GM18498 (cell line): ENCODE data around the gene CFAP77.

ENCODE experiments used
- ATAC-seq: cut with Tn5 transposase; IDR thresholded peaks from one replicate; pipeline ENCODE4 v1.9.1; 2021; ENCODE audit warnings: mild to moderate bottlenecking, moderate library complexity; ENCODE audit not compliant: unreplicated experiment

Gene CFAP77

GRCh38 chr9:132407196-132407595, 2.8 kb upstream of the CFAP77 start:
- ATAC-seq: no peak

DNA sequence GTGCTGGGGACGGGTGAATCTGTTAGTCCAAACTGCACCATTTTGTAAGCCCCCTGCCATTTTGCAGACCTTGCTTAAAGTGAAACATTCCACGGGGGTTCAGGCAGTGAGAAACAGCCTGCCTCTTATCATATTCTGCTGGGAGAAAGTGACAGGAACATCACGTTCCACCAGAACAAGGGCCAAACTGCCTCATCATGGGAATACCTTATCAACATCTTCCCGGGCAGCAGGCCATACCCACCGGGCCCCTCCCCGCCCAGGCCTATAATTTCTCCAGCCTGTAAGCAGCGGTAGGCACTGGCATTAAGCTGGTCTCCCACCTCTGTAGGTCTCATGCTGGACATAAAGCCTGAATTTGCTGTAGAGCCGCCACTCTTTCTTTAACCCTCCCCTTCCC, 1.5 kb upstream of the CFAP77 start:
- ATAC-seq: no peak

DNA sequence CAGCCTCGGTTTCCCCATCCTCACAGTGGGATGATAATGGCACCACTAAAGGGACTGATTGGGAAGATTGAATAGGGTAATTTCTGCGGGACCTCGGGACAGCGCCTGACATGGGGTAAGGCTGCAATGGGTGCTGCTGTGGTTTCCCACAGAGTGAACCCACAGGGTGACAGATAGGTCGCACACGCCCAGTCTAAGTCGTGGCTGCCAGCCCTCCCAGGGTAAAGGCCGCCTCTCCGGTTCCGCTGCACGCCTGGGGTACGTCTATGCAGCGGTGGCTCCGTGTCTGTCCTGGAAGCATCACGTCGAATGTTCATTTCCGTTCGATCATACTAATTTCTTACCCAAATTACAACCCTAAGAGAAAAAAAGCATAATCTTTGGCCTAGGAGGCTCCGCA, 631 bp downstream of the CFAP77 start:
- no peak for ATAC-seq

DNA sequence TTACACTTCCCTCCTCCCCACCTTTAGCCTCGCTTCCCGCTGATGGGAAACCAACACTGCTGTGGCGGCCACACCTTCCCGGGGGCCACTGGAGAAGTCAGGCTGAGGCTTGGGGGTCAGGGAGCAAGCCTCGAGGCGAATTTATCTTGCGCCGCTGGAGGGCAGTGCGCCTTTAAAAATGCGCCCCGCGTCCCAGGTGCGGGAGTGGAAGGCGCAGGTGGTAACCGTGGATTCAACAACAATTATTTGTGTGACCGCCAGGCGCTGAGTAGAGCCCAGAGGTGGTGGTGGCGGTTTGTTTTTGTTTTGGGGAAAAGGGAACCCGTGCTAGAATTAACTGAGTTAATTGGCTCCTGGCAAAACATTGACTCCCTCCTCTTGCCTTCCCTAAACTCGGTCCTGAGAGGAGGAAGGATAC, 1.1 kb downstream of the CFAP77 start:
- ATAC-seq: no peak

DNA sequence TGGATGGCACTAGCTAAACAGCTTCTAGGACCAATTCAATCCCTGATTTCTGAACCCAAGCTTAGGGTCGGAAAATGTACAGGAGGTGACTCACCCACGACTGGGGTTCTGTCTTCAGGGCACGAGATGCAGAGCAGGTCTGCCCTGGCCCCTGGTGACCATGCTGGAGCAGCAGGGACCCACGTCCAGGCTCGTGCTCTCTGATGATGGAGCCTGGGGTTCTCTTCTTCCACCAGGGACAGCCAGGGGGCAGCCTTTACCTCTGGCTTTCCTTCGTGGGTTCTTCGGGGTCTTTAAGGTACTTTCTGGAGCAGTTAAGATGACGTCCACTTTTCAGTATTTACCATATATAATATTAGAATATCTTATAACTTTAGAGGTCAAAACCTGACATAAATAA, 2.1 kb downstream of the CFAP77 start:
- no peak for ATAC-seq

GRCh38 chr9:132413926-132414325, 3.9 kb downstream of the CFAP77 start:
- no peak for ATAC-seq

DNA sequence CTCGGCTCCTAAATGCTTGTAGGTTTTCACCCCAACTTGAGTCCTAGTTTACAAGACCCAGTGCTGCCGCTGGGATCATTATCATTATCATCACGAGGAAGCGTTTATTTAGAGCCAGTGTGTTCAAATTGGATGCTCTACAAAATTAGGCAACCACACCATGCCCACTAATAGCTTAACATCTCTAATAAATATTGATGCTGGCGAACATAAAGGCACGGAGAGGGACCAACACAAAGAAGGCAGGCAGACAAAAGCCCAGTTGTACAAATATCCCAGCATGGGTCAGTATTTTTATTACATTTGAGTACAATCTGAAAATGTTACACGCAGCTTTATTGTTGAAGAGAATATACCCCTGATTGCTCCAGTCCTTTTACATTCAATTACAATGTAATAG, 4.7 kb downstream of the CFAP77 start:
- no peak for ATAC-seq

GRCh38 chr9:132415181-132415580, 5.2 kb downstream of the CFAP77 start:
- no peak for ATAC-seq

DNA sequence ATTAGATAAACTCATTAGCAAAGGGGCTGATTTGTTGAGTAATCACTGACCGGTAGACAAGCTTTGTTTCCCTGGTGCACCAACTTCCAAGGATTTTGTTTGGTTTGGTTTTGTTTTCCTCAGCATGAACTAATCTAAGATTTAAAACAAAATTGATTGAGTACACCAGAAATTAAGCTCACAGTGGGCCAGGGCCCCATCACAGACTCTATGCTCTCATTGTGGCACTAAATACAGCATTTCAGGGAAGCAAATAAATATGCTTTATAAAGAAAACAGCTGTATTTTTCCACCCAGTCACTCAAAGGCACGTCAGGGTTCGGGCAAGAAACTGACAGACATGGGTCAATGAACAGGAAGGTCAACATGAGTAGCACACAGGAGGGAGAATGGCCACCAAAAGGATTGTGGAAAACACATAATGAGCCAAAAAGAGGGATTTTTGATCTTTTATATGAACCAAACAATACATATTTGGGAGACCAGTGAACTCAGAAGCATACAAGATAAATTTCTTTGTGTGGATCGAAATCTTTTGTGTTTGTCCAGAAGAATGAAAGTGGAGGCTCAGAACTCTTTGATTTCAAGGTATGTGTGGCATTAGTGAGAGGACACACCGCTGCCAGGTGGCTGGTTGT, 8.8 kb downstream of the CFAP77 start:
- ATAC-seq: no peak

DNA sequence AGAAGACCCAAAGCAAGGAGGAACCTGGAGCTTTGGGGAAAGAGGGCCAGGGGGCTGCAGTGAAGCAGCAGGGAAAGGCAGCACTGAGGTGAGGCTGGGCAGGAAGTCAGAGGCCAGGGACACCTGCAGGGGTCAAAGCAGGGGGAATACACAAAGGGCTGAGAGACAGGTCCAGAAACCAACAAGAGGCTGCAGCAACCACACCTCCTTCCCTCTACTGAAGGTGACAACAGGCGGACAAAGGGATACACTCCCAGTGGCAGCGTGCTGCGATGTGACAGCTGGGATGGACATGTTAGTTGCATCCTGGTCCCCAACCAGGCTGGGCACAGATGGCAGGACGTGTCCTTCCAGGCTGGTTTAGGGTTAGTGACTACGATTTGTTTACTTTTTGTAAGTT, 12.6 kb downstream of the CFAP77 start:
- ATAC-seq: no peak

GRCh38 chr9:132423503-132423902, 13.5 kb downstream of the CFAP77 start:
- ATAC-seq: no peak

DNA sequence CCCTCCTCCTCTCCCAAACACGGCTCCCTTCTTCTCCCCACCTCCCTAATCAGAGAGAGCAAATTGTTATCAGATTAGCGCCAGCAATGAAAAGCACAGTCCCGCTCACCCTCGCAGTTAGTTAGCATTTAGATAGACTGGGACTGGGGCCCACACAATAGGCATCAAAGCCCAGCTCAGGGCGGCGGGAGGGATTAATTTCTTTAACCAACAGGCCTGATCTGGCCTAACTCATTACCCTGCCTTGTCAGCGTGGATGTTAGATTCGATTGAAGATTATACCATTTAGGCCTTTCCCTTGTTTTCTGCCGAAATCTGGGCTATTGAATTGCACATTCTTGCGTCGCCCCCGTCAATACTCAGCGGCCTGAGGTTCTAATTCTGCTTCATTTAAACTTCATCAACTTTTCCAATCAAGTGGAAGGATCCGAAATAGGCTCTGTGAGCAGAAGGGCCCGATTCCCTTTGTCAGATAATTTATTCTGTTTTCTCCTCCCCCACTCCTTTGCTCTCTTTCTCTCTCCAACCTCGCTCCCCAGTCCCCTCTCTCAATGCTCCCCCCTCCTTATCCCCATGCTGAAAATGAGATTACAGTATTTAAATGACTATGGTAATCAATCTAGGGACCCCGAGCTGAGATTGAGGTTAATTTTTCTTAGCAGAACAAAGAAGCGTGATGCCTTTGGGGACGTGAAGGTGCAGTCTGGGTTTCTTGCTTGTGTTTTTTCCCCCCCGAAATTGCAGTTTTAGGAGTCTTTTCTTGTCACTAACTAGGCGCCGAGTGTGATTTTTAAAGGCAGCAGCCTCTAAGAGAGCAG, 15.1 kb downstream of the CFAP77 start:
- ATAC-seq: no peak

GRCh38 chr9:132425675-132426062, 15.7 kb downstream of the CFAP77 start:
- ATAC-seq: no peak

DNA sequence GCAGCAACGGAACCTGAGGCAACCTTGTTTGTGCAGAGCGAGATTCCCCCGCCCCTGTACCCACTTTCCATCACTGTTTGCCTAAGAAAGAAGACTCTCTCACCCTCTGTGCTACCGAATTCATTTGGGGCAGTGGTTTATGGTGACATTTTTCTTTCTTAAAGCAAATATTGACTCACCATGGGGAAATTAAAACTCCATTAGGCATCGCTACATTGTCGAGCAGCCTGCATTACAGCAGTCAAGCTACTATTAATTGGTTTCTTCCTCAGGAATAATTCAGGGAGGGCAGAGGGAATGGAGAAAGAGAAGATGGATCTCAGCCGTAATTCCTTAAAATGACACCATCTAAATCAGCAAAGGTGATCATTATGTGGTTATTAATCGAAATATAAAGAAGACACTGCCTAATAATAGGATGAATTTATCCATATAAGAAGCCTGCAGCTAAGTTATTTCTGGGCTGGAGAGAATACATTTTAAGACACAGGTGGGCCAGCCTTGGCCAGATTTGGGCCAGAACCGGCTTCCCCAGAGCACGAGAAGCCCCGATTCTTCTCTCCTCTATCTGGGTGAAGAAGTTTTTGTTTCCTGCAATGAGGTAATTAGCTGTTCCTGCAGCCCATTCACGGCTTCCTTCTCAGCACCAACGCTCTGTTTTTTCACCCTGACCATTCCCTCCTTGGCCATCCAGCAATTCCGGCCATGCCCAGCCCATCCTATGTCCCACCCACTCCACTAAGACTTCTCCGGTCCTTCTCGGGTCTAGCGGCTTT, 16.8 kb downstream of the CFAP77 start:
- ATAC-seq: no peak

DNA sequence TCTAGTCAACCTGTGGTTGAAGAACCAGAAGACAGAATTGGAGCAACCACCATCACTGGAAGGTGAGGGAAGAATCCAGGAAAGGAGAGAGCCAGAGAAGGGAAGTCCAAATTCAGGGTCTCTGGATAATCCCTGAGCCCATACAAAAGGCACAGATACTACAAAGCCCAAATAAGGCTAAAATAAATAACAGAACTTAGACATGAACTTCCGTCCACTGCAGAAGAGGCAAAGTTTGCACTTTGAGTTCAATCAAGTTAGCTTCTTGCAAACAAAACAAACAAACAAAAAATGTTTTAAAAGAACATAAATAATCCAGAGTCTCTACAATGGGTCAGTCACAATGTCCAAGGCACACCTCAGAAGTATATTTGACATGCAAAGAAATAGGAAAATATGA, 21.0 kb downstream of the CFAP77 start:
- no peak for ATAC-seq

- no peak for ATAC-seq
Measured at GRCh38 chr9:132434881-132435280, 24.9 kb downstream of the CFAP77 start.

GRCh38 chr9:132439153-132439552, 29.1 kb downstream of the CFAP77 start:
- ATAC-seq: no peak

GRCh38 chr9:132440735-132441134, 30.7 kb downstream of the CFAP77 start:
- no peak for ATAC-seq

DNA sequence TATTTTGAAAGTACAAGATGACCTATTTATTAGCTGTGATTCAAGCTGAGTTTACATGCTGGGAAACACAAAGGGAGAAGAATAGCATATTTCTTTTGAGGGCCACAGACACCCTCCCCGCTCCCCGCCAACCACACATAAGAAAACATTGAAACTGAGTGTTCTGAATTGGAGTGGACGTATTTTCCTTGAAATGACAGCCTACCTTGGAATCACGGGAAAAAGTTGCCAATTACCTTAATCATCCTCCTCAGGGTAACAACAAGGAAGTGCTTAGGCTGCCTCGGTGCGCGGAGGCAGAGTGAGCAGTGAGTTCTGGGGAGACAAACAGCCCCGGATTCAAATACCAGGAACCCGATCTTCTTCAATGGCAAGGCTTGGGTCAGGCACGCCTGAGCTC, 31.4 kb downstream of the CFAP77 start:
- no peak for ATAC-seq

DNA sequence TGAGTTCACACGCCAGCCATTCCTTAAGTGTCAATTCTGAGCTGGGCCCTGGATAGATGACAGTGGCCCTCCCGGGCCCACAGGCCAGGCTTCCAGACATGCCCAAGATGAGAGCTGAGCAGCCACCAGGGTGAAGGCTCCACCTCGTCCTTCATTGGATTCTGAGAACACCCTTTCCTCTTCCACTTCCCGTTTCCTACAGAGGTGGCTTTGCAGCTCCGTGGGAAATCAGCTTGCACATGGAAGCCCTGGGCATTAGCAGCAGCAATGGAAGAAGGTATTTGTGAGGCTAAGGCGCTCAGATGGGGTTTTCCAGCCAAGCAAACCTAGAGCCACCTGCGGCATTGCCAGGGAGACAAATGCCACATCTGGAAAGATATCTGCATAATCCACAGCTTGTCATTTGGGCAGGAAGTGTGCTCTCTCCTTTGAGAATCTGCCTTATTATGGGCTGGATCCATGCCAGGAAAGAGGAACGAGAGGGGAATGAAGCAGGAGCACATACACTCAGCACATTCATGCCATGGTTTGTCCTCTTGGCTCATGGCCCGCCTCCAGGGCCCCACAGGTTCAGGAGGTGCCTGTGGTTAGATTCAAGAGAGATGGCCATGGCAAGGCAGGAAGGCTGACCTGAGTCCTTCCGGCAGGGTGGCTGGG, 34.1 kb downstream of the CFAP77 start:
- ATAC-seq: no peak

- no peak for ATAC-seq
Measured at GRCh38 chr9:132446887-132447286, 36.9 kb downstream of the CFAP77 start.
